Measurements from ENCODE around the gene MTUS2. TPM values are rescaled to one million over a fixed set of nuclear protein-coding genes. Genes with fewer than 3 reads are reported as not detected.

MTUS2 gene
- total and polyA plus RNA-seq, 4 donors = under 0.01 to 0.70 (median 0.15) TPM

DNA sequence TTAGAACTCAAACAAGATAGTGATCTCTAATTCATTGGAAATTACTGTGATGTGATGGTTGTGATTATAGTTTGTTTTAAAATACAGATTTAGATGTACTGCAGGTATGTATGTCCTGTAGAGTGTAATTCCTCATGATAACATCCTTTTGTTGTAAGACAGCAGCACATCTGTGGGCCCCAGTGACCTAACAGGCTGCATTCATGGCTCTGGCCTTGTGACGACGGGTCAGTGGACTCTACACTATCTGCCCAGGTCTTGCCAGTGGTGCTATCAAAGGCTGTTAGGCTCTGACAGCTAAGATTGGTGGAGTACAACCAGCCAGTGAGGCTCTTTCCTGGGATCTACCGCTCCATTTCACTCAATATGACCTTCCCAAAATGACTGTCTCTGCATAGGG, 158.4 kb downstream of the MTUS2 start:
- Histone ChIP-seq H3K9ac (ENCODE audit: low read depth in 1 of 2, low read length in 2 of 2) (no peak overlapping the region), H3K9me3 (ENCODE audit: control insufficient read depth in 4 of 4, low read length in 3 of 4) (no peaks in the 10 kb centered on the region), H3K4me3 (ENCODE audit: low read depth in 1 of 3, low read length in 3 of 3) (no peak overlapping the region), H3K4me1 (ENCODE audit: control insufficient read depth in 4 of 4, insufficient read depth in 4 of 4, low read length in 3 of 4) (peaks cover 1 to 15% (median 14%) of the 10 kb centered on the region in 4 donors), H3K27me3 (ENCODE audit: control insufficient read depth in 4 of 4, insufficient read depth in 4 of 4, low read length in 3 of 4) (no peaks in the 10 kb centered on the region), H3K36me3 (ENCODE audit: control insufficient read depth in 4 of 4, insufficient read depth in 3 of 4, low read depth in 1 of 4, low read length in 3 of 4) (no peaks in the 10 kb centered on the region), H3K27ac (ENCODE audit: low read depth in 1 of 2, low read length in 2 of 2) (no peak overlapping the region)
- WGBS = 89% methylated on average over 3 of the region's 3 CpGs
- no peak for DNase-seq (ENCODE audit: low spot score)
- TF ChIP-seq ZBTB33 (IDR thresholded peaks at IDR 0.05) (no peak), EGR1 (IDR thresholded peaks at IDR 0.05; ENCODE audit: low read depth in 2 of 2) (no peak), SP1 (IDR thresholded peaks at IDR 0.05) (no peak), REST (IDR thresholded peaks at IDR 0.05) (no peak), HNF4G (IDR thresholded peaks at IDR 0.05) (no peak), ATF3 (IDR thresholded peaks at IDR 0.05) (no peak), FOXA2 (IDR thresholded peaks at IDR 0.05) (no peak), GABPA (IDR thresholded peaks at IDR 0.05 in 1 of 2, conservative IDR thresholded peaks at IDR 0.05 in 1 of 2) (no peak), TAF1 (conservative IDR thresholded peaks at IDR 0.05) (no peak), FOXA1 (IDR thresholded peaks at IDR 0.05) (no peak), RAD21 (IDR thresholded peaks at IDR 0.05) (no peak), YY1 (IDR thresholded peaks at IDR 0.05) (no peak), NR2F2 (IDR thresholded peaks at IDR 0.05) (no peak), RXRA (IDR thresholded peaks at IDR 0.05) (no peak), JUND (IDR thresholded peaks at IDR 0.05) (no peak), HNF4A (conservative IDR thresholded peaks at IDR 0.05) (no peak)
- TF ChIP-seq, protein P1, sequence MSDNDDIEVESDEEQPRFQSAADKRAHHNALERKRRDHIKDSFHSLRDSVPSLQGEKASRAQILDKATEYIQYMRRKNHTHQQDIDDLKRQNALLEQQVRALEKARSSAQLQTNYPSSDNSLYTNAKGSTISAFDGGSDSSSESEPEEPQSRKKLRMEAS (IDR thresholded peaks at IDR 0.05) = no peak
- TF ChIP-seq, protein P2, sequence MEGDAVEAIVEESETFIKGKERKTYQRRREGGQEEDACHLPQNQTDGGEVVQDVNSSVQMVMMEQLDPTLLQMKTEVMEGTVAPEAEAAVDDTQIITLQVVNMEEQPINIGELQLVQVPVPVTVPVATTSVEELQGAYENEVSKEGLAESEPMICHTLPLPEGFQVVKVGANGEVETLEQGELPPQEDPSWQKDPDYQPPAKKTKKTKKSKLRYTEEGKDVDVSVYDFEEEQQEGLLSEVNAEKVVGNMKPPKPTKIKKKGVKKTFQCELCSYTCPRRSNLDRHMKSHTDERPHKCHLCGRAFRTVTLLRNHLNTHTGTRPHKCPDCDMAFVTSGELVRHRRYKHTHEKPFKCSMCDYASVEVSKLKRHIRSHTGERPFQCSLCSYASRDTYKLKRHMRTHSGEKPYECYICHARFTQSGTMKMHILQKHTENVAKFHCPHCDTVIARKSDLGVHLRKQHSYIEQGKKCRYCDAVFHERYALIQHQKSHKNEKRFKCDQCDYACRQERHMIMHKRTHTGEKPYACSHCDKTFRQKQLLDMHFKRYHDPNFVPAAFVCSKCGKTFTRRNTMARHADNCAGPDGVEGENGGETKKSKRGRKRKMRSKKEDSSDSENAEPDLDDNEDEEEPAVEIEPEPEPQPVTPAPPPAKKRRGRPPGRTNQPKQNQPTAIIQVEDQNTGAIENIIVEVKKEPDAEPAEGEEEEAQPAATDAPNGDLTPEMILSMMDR (IDR thresholded peaks at IDR 0.05; ENCODE audit: low read depth, low read length, missing input control) = no peak
